Measurements from ENCODE around the gene ELF2. TPM values are rescaled to one million over a fixed set of nuclear protein-coding genes. Genes with fewer than 3 reads are reported as not detected.
"Not testable (repeated sequence)": the region's sequence is repeated elsewhere in the genome, so short reads cannot be mapped to it uniquely, and the experiment has no call there.

The ELF2 gene
- polyA plus RNA-seq, 1 of the 3 experiments (the other 2 are of a cell fraction), result 14.0 TPM

- TF ChIP-seq EP300 (IDR thresholded peaks at IDR 0.05; ENCODE audit: borderline replicate concordance in 1 of 2, low read depth in 1 of 2, low read length in 1 of 2), result no peak
- TF ChIP-seq CHD2 (IDR thresholded peaks at IDR 0.05; ENCODE audit: low read length, partially characterized antibody), result no peak
- TF ChIP-seq GABPA (IDR thresholded peaks at IDR 0.05; ENCODE audit: low read depth), result no peak
- no peak for TF ChIP-seq TCF12 (IDR thresholded peaks at IDR 0.05)
- no peak for TF ChIP-seq YY1 (IDR thresholded peaks at IDR 0.05; ENCODE audit: low read depth)
- TF ChIP-seq GATA2 (CRISPR knock-in tag; IDR thresholded peaks at IDR 0.05), result no peak
- no peak for TF ChIP-seq JUND (IDR thresholded peaks at IDR 0.05)
- TF ChIP-seq USF1 (IDR thresholded peaks at IDR 0.05; ENCODE audit: borderline replicate concordance, low read depth), result no peak
- TF ChIP-seq MEF2A (IDR thresholded peaks at IDR 0.05; ENCODE audit: borderline replicate concordance, low read depth), result no peak
- TF ChIP-seq FOSL2 (IDR thresholded peaks at IDR 0.05; ENCODE audit: borderline replicate concordance, low read depth), result no peak
- no peak for TF ChIP-seq FOXJ3 (CRISPR knock-in tag; IDR thresholded peaks at IDR 0.05)
- no peak for TF ChIP-seq RCOR1 (IDR thresholded peaks at IDR 0.05; ENCODE audit: low read length)
- no peak for TF ChIP-seq USF2 (IDR thresholded peaks at IDR 0.05; ENCODE audit: borderline replicate concordance, low read depth, low read length)
- TF ChIP-seq FOXM1 (IDR thresholded peaks at IDR 0.05; ENCODE audit: low read depth), result no peak
- TF ChIP-seq CTCF (IDR thresholded peaks at IDR 0.05), result no peak
- no peak for TF ChIP-seq MAX (IDR thresholded peaks at IDR 0.05; ENCODE audit: low read depth)
- TF ChIP-seq ZBTB33 (IDR thresholded peaks at IDR 0.05; ENCODE audit: borderline replicate concordance, low read depth), result no peak
- no peak for TF ChIP-seq TAF1 (IDR thresholded peaks at IDR 0.05; ENCODE audit: borderline replicate concordance, low read depth, low read length)
- Histone ChIP-seq H3K4me2 (no peak overlapping the region), H3K9me2 (no peaks in the 10 kb centered on the region), H3K4me1 (ENCODE audit: control insufficient read depth in 1 of 2, insufficient read depth in 2 of 2, low read depth in 1 of 2, low read length in 1 of 2) (no peaks in the 10 kb centered on the region), H4K20me1 (ENCODE audit: insufficient read depth) (no peaks in the 10 kb centered on the region), H3K79me2 (ENCODE audit: insufficient read depth) (no peaks in the 10 kb centered on the region), H3K27ac (ENCODE audit: low read depth in 2 of 2, low read length in 1 of 2) (no peak overlapping the region), H3K36me3 (replicated peaks in 1 of 2; ENCODE audit: control insufficient read depth in 1 of 2, insufficient read depth in 2 of 2, low read length in 1 of 2) (no peaks in the 10 kb centered on the region), H3F3A (replicated peaks; ENCODE audit: insufficient read depth) (no peaks in the 10 kb centered on the region), H3K9me3 (no peaks in the 10 kb centered on the region), H3K4me3 (ENCODE audit: low read depth in 2 of 2, low read length in 1 of 2) (no peak overlapping the region), H3K9ac (no peak overlapping the region), H2AFZ (ENCODE audit: low read depth) (no peak overlapping the region), H3K27me3 (ENCODE audit: insufficient read depth) (no peaks in the 10 kb centered on the region)
- ChIA-PET POLR2A (no interaction called here), CTCF (interaction anchor here (0.6 kb wide), 1 partner anchor 98 kb away, joined by 3 read pairs; no protein-coding TSS in a partner anchor)
- no peak for DNase-seq
- 51% methylated on average over 4 of the region's 4 CpGs for WGBS (ENCODE audit: low lambda C conversion rate)
Measured at GRCh38 chr4:139200102-139200501, 23.1 kb upstream of the ELF2 start.

- H3K79me2 ChIP-seq (ENCODE audit: insufficient read depth); H3F3A ChIP-seq (replicated peaks; ENCODE audit: insufficient read depth); H3K27ac ChIP-seq (ENCODE audit: low read depth in 2 of 2, low read length in 1 of 2); H4K20me1 ChIP-seq (ENCODE audit: insufficient read depth); H3K36me3 ChIP-seq (replicated peaks in 1 of 2; ENCODE audit: control insufficient read depth in 1 of 2, insufficient read depth in 2 of 2, low read length in 1 of 2); H3K27me3 ChIP-seq (ENCODE audit: insufficient read depth); H3K4me3 ChIP-seq (ENCODE audit: low read depth in 2 of 2, low read length in 1 of 2); DNase-seq; H3K9ac ChIP-seq; H3K4me2 ChIP-seq; H3K4me1 ChIP-seq (ENCODE audit: control insufficient read depth in 1 of 2, insufficient read depth in 2 of 2, low read depth in 1 of 2, low read length in 1 of 2); H2AFZ ChIP-seq (ENCODE audit: low read depth); H3K9me3 ChIP-seq; H3K9me2 ChIP-seq; POLR2A ChIA-PET: not testable (repeated sequence)
- WGBS (ENCODE audit: low lambda C conversion rate), result 66% methylated on average over 4 of the region's 4 CpGs
- CTCF ChIA-PET, result interaction anchor here (1.4 to 1.6 kb wide), 2 partner anchors 21 to 167 kb away, joined by 3 to 6 read pairs; no protein-coding TSS in a partner anchor
Measured at GRCh38 chr4:139197214-139197613, 20.2 kb upstream of the ELF2 start.
